HepG2 (cell line): ENCODE results near the gene INF2. TPM values are rescaled to one million over a fixed set of nuclear protein-coding genes. Genes with fewer than 3 reads are reported as not detected.

Experiments used
- HCFC1 ChIP-seq: fragments of 150-350 bp; IDR thresholded peaks from 2 replicates; pipeline ENCODE4 v1.6.1; 2014; ENCODE audit warnings: low read depth, low read length
- NFATC3 ChIP-seq: sonication (generic); formaldehyde crosslinking; IDR thresholded peaks from 2 replicates; pipeline ENCODE4 v1.5.1; 2020; ENCODE audit warnings: mild to moderate bottlenecking, missing genetic modification reagents
- RORA ChIP-seq: sonication (generic); formaldehyde crosslinking; IDR thresholded peaks from 2 replicates; pipeline ENCODE4 v1.5.0; 2020; ENCODE audit warnings: mild to moderate bottlenecking, missing genetic modification reagents, moderate library complexity
- SAFB2 ChIP-seq: sonication (generic); formaldehyde crosslinking; IDR thresholded peaks from 2 replicates; pipeline ENCODE4 v1.5.1; 2020; ENCODE audit warnings: missing genetic modification reagents, low read depth, mild to moderate bottlenecking, borderline replicate concordance
- SIN3A ChIP-seq: IDR thresholded peaks from 2 replicates; pipeline ENCODE4 v1.6.1; 2011; ENCODE audit warnings: low read depth, mild to moderate bottlenecking, control low read depth, low read length, borderline replicate concordance
- XBP1 ChIP-seq: sonication (generic); formaldehyde crosslinking; IDR thresholded peaks from 2 replicates; pipeline ENCODE4 v1.5.0; 2020; ENCODE audit warnings: missing genetic modification reagents
- ZNF552 ChIP-seq: sonication (generic); formaldehyde crosslinking; IDR thresholded peaks from 2 replicates; pipeline ENCODE4 v1.9.0; 2022; ENCODE audit warnings: missing genetic modification reagents, mild to moderate bottlenecking, borderline replicate concordance
- ZNF577 ChIP-seq: sonication (generic); formaldehyde crosslinking; IDR thresholded peaks from 2 replicates; pipeline ENCODE4 v1.4.0; 2020; ENCODE audit warnings: mild to moderate bottlenecking, low read depth, missing genetic modification reagents, borderline replicate concordance
- ZNF616 ChIP-seq: sonication (generic); formaldehyde crosslinking; IDR thresholded peaks from 2 replicates; pipeline ENCODE4 v1.5.0; 2020; ENCODE audit warnings: low read depth, mild to moderate bottlenecking, missing genetic modification reagents
- polyA plus RNA-seq, 8 experiments: library from polyadenylated mRNA; depleted of rRNA in 3 of 8; stranded (reverse) in 7 of 8; unstranded in 1 of 8; fragments of >200 nt; fragmentation: Illumina TruSeq in 4 of 8; extraction: Trizol in 4 of 8; gene quantifications; 2 replicates each; pipeline versions ENCODE4 v1.2.1 to v1.2.3, GENCODE V29; 2011 to 2016; ENCODE audit warnings: low read depth in 4 of 8, missing spikeins in 1 of 8, mixed read lengths in 1 of 8; ENCODE audit not compliant: insufficient read depth in 1 of 8
- total RNA-seq, 5 experiments: library from RNA; depleted of rRNA; stranded (reverse); fragments of >200 nt; fragmentation: Illumina TruSeq; extraction: Trizol; gene quantifications; 2 replicates each; pipeline ENCODE4 v1.2.3, GENCODE V29; 2016; ENCODE audit warnings: low read depth in 1 of 5
- TF ChIP-seq, protein P1 (sequence below): sonication (generic); formaldehyde crosslinking; IDR thresholded peaks from 2 replicates; pipeline ENCODE4 v1.5.0; 2020; ENCODE audit warnings: missing genetic modification reagents
- TF ChIP-seq, protein P2 (sequence below): IDR thresholded peaks from 2 replicates; pipeline ENCODE4 v1.6.1; 2016; ENCODE audit warnings: missing genetic modification reagents, missing compliant biosample characterization
- TF ChIP-seq, protein P3 (sequence below): sonication (generic); formaldehyde crosslinking; IDR thresholded peaks from 2 replicates; pipeline ENCODE4 v1.4.0; 2020; ENCODE audit warnings: mild to moderate bottlenecking, missing genetic modification reagents
- TF ChIP-seq, protein P4 (sequence below): conservative IDR thresholded peaks from 2 replicates; pipeline ENCODE4 v1.6.1; 2018; ENCODE audit warnings: missing genetic modification reagents

INF2 gene
- total and polyA plus RNA-seq, 2 of the 13 experiments (the other 11 are each of a cell fraction or from before 2014, with no cell fraction given): 16.4 to 26.4 TPM

DNA sequence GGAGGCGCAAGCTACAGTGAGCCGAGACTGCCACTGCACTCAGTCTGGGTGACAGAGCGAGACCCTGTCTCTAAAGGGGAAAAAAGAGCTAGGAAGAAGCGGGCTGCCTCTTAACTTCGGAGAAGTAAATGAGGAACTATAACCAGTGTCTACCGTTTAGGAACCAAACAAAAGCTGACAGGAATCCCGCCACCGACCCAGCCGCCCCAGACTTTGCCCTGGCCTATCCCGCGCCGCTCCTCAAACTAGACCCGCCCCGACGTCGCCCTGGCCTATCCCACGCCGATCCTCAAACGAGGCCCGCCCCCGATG lies 63.0 kb downstream of the INF2 start (continued):
- TF ChIP-seq ZNF552: 0 out of 2 replicates have a peak, but pooled peaks have one; percentile 15
- TF ChIP-seq RORA (CRISPR knock-in tag): no peak
- TF ChIP-seq, protein P1, sequence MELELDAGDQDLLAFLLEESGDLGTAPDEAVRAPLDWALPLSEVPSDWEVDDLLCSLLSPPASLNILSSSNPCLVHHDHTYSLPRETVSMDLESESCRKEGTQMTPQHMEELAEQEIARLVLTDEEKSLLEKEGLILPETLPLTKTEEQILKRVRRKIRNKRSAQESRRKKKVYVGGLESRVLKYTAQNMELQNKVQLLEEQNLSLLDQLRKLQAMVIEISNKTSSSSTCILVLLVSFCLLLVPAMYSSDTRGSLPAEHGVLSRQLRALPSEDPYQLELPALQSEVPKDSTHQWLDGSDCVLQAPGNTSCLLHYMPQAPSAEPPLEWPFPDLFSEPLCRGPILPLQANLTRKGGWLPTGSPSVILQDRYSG (CRISPR knock-in tag): no peak
- TF ChIP-seq XBP1 (CRISPR knock-in tag): no peak
- TF ChIP-seq HCFC1: no peak
- TF ChIP-seq ZNF577 (CRISPR knock-in tag): no peak
- TF ChIP-seq, protein P2, sequence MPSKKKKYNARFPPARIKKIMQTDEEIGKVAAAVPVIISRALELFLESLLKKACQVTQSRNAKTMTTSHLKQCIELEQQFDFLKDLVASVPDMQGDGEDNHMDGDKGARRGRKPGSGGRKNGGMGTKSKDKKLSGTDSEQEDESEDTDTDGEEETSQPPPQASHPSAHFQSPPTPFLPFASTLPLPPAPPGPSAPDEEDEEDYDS (CRISPR knock-in tag): no peak
- TF ChIP-seq SIN3A: peak; percentile 78; the same call in 1 of the 2 replicates
- TF ChIP-seq ZNF616 (CRISPR knock-in tag): no peak
- TF ChIP-seq, protein P3, sequence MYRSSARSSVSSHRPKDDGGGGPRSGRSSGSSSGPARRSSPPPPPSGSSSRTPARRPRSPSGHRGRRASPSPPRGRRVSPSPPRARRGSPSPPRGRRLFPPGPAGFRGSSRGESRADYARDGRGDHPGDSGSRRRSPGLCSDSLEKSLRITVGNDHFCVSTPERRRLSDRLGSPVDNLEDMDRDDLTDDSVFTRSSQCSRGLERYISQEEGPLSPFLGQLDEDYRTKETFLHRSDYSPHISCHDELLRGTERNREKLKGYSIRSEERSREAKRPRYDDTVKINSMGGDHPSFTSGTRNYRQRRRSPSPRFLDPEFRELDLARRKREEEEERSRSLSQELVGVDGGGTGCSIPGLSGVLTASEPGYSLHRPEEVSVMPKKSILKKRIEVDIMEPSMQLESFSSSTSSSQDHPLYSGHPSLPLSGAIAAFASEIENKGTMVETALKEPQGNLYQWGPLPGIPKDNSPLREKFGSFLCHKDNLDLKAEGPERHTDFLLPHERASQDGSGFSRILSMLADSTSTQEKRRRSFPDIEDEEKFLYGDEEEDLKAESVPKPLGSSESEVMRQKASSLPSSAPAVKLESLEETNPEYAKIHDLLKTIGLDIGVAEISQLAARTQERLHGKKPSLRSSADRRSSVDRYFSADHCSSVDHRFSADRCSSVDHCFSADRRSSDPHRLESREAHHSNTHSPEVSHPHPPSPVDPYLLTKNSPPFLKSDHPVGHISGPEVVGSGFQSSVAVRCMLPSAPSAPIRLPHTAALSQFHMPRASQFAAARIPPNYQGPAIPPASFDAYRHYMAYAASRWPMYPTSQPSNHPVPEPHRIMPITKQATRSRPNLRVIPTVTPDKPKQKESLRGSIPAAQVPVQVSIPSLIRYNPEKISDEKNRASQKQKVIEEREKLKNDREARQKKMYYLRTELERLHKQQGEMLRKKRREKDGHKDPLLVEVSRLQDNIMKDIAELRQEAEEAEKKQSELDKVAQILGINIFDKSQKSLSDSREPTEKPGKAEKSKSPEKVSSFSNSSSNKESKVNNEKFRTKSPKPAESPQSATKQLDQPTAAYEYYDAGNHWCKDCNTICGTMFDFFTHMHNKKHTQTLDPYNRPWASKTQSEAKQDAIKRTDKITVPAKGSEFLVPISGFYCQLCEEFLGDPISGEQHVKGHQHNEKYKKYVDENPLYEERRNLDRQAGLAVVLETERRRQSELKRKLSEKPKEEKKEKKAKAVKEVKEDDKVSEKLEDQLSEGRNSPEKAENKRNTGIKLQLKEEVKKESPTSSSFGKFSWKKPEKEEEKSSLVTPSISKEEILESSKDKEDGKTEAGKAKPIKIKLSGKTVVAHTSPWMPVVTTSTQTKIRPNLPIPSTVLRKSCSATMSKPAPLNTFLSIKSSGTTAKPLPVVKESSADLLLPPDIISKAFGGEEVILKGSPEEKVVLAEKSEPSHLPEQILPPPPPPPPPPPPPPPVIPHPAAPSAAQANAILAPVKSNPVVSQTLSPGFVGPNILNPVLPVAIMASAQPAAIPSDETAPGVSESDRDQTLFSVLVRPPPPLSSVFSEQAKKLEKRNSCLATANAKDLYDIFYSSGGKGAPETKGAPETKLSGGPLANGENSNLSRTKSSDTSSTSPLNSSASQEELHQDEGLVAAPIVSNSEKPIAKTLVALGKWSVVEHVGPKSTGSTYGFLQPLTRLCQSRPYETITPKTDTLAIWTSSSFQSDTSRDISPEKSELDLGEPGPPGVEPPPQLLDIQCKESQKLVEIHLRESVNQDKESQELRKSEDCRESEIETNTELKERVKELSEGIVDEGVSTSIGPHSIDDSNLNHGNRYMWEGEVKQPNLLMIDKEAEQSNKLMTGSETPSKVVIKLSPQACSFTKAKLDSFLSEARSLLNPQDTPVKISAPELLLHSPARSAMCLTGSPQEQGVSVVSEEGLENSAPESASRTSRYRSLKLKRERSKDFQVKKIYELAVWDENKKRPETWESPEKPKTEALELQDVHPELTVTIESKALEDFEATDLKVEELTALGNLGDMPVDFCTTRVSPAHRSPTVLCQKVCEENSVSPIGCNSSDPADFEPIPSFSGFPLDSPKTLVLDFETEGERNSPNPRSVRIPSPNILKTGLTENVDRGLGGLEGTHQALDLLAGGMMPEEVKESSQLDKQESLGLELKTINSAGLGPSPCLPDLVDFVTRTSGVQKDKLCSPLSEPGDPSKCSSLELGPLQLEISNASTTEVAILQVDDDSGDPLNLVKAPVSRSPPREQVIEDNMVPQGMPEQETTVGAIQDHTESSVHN: 0 out of 2 replicates have a peak, but pooled peaks have one; percentile 1
- no peak for TF ChIP-seq SAFB2 (CRISPR knock-in tag)
- TF ChIP-seq NFATC3 (CRISPR knock-in tag): no peak
- TF ChIP-seq, protein P4, sequence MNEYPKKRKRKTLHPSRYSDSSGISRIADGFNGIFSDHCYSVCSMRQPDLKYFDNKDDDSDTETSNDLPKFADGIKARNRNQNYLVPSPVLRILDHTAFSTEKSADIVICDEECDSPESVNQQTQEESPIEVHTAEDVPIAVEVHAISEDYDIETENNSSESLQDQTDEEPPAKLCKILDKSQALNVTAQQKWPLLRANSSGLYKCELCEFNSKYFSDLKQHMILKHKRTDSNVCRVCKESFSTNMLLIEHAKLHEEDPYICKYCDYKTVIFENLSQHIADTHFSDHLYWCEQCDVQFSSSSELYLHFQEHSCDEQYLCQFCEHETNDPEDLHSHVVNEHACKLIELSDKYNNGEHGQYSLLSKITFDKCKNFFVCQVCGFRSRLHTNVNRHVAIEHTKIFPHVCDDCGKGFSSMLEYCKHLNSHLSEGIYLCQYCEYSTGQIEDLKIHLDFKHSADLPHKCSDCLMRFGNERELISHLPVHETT (CRISPR knock-in tag): no peak
